Endothelial cell of umbilical vein (primary cell): ENCODE data around the gene ZNF764. TPM values are rescaled to one million over a fixed set of nuclear protein-coding genes. Genes with fewer than 3 reads are reported as not detected.

ENCODE experiments used
- BruUV-seq: library from RNA; stranded (reverse); fragments of 400-500 nt; replicated peaks from 2 replicates; lab custom pipeline; 2021; lab: Mats Ljungman, UMichigan
- CTCF ChIA-PET: fragments of 300-600, 350-600 bp; sonication (Branson Sonifier 250); formaldehyde crosslinking; loops from one replicate; lab custom pipeline; 2021; ENCODE audit warnings: antibody characterized with exemption, inconsistent platforms; lab: Charles Lee
- POLR2A ChIA-PET: fragments of 300-600, 350-600 bp; sonication (Branson Sonifier 250); formaldehyde crosslinking; loops from one replicate; lab custom pipeline; 2021; ENCODE audit warnings: antibody characterized with exemption, inconsistent platforms; lab: Charles Lee
- DNase-seq: peaks from one replicate; pipeline ENCODE4 v3.0.0-alpha.2; 2011; ENCODE audit warnings: low read depth, low spot score
- FAIRE-seq: peaks from 2 replicates; lab custom pipeline; 2011; peaks lifted over from hg19 to GRCh38; lab: Jason Lieb, UNC
- H2AFZ ChIP-seq: 2 replicates; pipeline ENCODE4 v1.6.0; 2012; ENCODE audit warnings: low read depth, low read length, control low read depth, inconsistent platforms
- H3K27ac ChIP-seq: 2 replicates; pipeline ENCODE4 v1.5.1; 2011; ENCODE audit warnings: low read depth, mild to moderate bottlenecking, control low read depth, low read length, moderate library complexity; ENCODE audit not compliant: insufficient read depth
- H3K27me3 ChIP-seq, 2 experiments: 2 replicates each; pipeline versions ENCODE4 v1.6.0 to v1.6.1; 2011; ENCODE audit warnings: low read length in 2 of 2, mixed read lengths in 1 of 2; ENCODE audit not compliant: control insufficient read depth in 2 of 2, insufficient read depth in 2 of 2
- H3K36me3 ChIP-seq, 2 experiments: 2 replicates in 1 of 2; 3 replicates in 1 of 2; pipeline ENCODE4 v1.5.1; 2011; ENCODE audit warnings: low read length in 2 of 2, mild to moderate bottlenecking in 1 of 2, moderate library complexity in 1 of 2; ENCODE audit not compliant: control insufficient read depth in 2 of 2, insufficient read depth in 2 of 2; ENCODE audit errors: extremely low read depth in 1 of 2
- H3K4me1 ChIP-seq: 3 replicates; pipeline ENCODE4 v1.5.1; 2011; ENCODE audit warnings: mild to moderate bottlenecking, low read length; ENCODE audit not compliant: control insufficient read depth, insufficient read depth; ENCODE audit errors: extremely low read depth
- H3K4me2 ChIP-seq: 2 replicates; pipeline ENCODE4 v1.6.1; 2011; ENCODE audit warnings: low read length, control low read depth, mixed read lengths; ENCODE audit not compliant: insufficient read depth
- H3K4me3 ChIP-seq, 3 experiments: fragments of 200-600 bp in 1 of 3; sonication (generic), shearing (Covaris generic) in 1 of 3; replicated peaks in 1 of 3; 2 replicates each; pipeline ENCODE4 v1.5.1; 2011 to 2016; ENCODE audit warnings: control low read depth in 3 of 3, low read length in 3 of 3, mild to moderate bottlenecking in 2 of 3, inconsistent platforms in 1 of 3, low read depth in 1 of 3, moderate library complexity in 1 of 3; ENCODE audit not compliant: insufficient read depth in 1 of 3
- H3K79me2 ChIP-seq: 2 replicates; pipeline ENCODE4 v1.6.0; 2012; ENCODE audit warnings: low read length, inconsistent platforms; ENCODE audit not compliant: control insufficient read depth, insufficient read depth
- H3K9ac ChIP-seq: replicated peaks from 2 replicates; pipeline ENCODE3; 2011; ENCODE audit warnings: low read length, control low read depth; ENCODE audit not compliant: insufficient read depth; ENCODE audit errors: extremely low read depth
- H3K9me1 ChIP-seq: replicated peaks from 3 replicates; pipeline ENCODE4 v1.6.0; 2011; ENCODE audit warnings: mild to moderate bottlenecking, low read length; ENCODE audit not compliant: control insufficient read depth, insufficient read depth; ENCODE audit errors: extremely low read depth
- H3K9me3 ChIP-seq: replicated peaks from 2 replicates; pipeline ENCODE4 v1.5.1; 2012; ENCODE audit warnings: low read length, inconsistent platforms; ENCODE audit not compliant: control insufficient read depth, insufficient read depth
- H4K20me1 ChIP-seq: replicated peaks from 2 replicates; pipeline ENCODE3; 2011; ENCODE audit warnings: mild to moderate bottlenecking, low read length; ENCODE audit not compliant: control insufficient read depth, insufficient read depth; ENCODE audit errors: extremely low read depth
- CTCF ChIP-seq, 2 donors: IDR thresholded peaks; 1 replicate in 1 of 2; 2 replicates in 1 of 2; pipeline ENCODE4 v1.5.1; 2011; ENCODE audit warnings: low read length in 2 of 2, mild to moderate bottlenecking in 2 of 2, moderate library complexity in 2 of 2, control low read depth in 1 of 2, inconsistent platforms in 1 of 2, low read depth in 1 of 2; ENCODE audit not compliant: insufficient read depth in 1 of 2; ENCODE audit errors: extremely low read depth in 1 of 2
- EZH2 ChIP-seq: IDR thresholded peaks from 2 replicates; pipeline ENCODE4 v1.6.1; 2012; ENCODE audit warnings: borderline replicate concordance, low read depth, mild to moderate bottlenecking, moderate library complexity, low read length, inconsistent platforms; ENCODE audit not compliant: severe bottlenecking
- FOS ChIP-seq: IDR thresholded peaks from 2 replicates; pipeline ENCODE4 v1.6.1; 2011; ENCODE audit warnings: mild to moderate bottlenecking, low read length, moderate library complexity, borderline replicate concordance; ENCODE audit not compliant: insufficient read depth
- GATA2 ChIP-seq: IDR thresholded peaks from 2 replicates; pipeline ENCODE4 v1.7.0; 2011; ENCODE audit warnings: low read depth, mild to moderate bottlenecking, moderate library complexity, mixed read lengths, low read length; ENCODE audit not compliant: insufficient read length, insufficient read depth
- JUN ChIP-seq: IDR thresholded peaks from 2 replicates; pipeline ENCODE4 v1.6.1; 2011; ENCODE audit warnings: borderline replicate concordance, low read depth; ENCODE audit not compliant: insufficient read length, insufficient read depth
- MYC ChIP-seq: IDR thresholded peaks from one replicate; pipeline ENCODE4 v1.6.1; 2011; ENCODE audit warnings: mild to moderate bottlenecking, low read depth, low read length
- POLR2A ChIP-seq: IDR thresholded peaks from 2 replicates; pipeline ENCODE4 v1.6.1; 2012; ENCODE audit warnings: low read depth, mild to moderate bottlenecking, control low read depth, low read length
- POLR2AphosphoS5 ChIP-seq: IDR thresholded peaks from 2 replicates; pipeline ENCODE4 v1.6.1; 2012; ENCODE audit warnings: low read depth, mild to moderate bottlenecking, control low read depth, low read length, moderate library complexity; ENCODE audit not compliant: insufficient read depth
- dilution Hi-C: fragments of 300-500 bp; cut with MboI; formaldehyde crosslinking; loops from one replicate; pipeline ENCODE4 v1.15.0; 2019; ENCODE audit warnings: low sequenced_read_pairs; ENCODE audit not compliant: extremely low pct_ligation_motif_present
- intact Hi-C: fragments of 100-400 bp; cut with micrococcal nuclease; formaldehyde crosslinking; loops from one replicate; pipeline ENCODE4 v1.10.0; 2022
- polyA plus RNA-seq, 4 experiments: library from polyadenylated mRNA; depleted of rRNA in 3 of 4; stranded (reverse) in 3 of 4; unstranded in 1 of 4; fragments of >200 nt; gene quantifications; 2 replicates each; pipeline versions ENCODE4 v1.2.1 to v1.2.3, GENCODE V29; 2011 to 2012; ENCODE audit warnings: missing spikeins in 1 of 4
- total RNA-seq: library from RNA; stranded (reverse); gene quantifications from 2 replicates; pipeline ENCODE4 v1.2.3, GENCODE V29; 2021
- TF ChIP-seq, protein P1 (sequence below): IDR thresholded peaks from 2 replicates; pipeline ENCODE4 v1.6.1; 2011; ENCODE audit not compliant: insufficient read depth, insufficient read length

The ZNF764 gene
- total and polyA plus RNA-seq, 2 donors (not counting 3 experiments of a cell fraction or from before 2014, with no cell fraction given) = 5.0 to 12.1 TPM

GRCh38 chr16:30558789-30559377, 709 bp upstream of the ZNF764 start:
- no peaks in the 10 kb centered on the region for H4K20me1 ChIP-seq
- H3K4me3 ChIP-seq = no peak overlapping the region
- H3K4me1 ChIP-seq = peaks cover 12% of the 10 kb centered on the region
- no peaks in the 10 kb centered on the region for H3K9me1 ChIP-seq
- H3K27ac ChIP-seq = peak overlapping the region; percentile 7
- dilution Hi-C loops (no loop called here), intact Hi-C loops (loop anchor here (1.0 kb wide), 4 partner anchors 13 to 32 kb away; partner anchors contain the start of gene ZNF785)
- POLR2A ChIA-PET = interaction anchor here (0.6 to 2.2 kb wide), 6 partner anchors 13 to 129 kb away, joined by 3 to 13 read pairs (median 4); partner anchors contain the start of genes DCTPP1, ZNF688 and ZNF747
- peak overlapping the region; percentile 21 for H2AFZ ChIP-seq
- peak overlapping the region; percentile 1 for H3K4me2 ChIP-seq
- TF ChIP-seq JUN = no peak
- TF ChIP-seq POLR2AphosphoS5 = no peak
- TF ChIP-seq CTCF (IDR thresholded peaks at IDR 0.05; ENCODE audit: extremely low read depth in 1 of 2, insufficient read depth in 1 of 2, low read depth in 1 of 2, low read length in 2 of 2) = no peak
- no peak for TF ChIP-seq GATA2
- no peak for TF ChIP-seq EZH2
- TF ChIP-seq FOS = no peak
- no peak for TF ChIP-seq MYC
- TF ChIP-seq, protein P1, sequence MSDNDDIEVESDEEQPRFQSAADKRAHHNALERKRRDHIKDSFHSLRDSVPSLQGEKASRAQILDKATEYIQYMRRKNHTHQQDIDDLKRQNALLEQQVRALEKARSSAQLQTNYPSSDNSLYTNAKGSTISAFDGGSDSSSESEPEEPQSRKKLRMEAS = no peak
- TF ChIP-seq POLR2A = no peak
- peaks cover 21% of the 10 kb centered on the region for H3K79me2 ChIP-seq
- FAIRE-seq = no peak
- no peaks in the 10 kb centered on the region for H3K9me3 ChIP-seq
- H3K36me3 ChIP-seq = peaks cover 3 to 9% of the 10 kb centered on the region in 2 experiments
- no peak for DNase-seq
- CTCF ChIA-PET = interaction anchor here (0.8 to 2.6 kb wide), 11 partner anchors 13 to 150 kb away, joined by 3 to 27 read pairs (median 5); partner anchors contain the start of genes DCTPP1, ZNF688, ZNF689 and ZNF747
- peak overlapping the region; percentile 16 for H3K9ac ChIP-seq
- TSS peak; percentile 79 for BruUV-seq
- no peaks in the 10 kb centered on the region for H3K27me3 ChIP-seq
